A549 (cell line): ENCODE data around the gene SLC9A4. TPM values are rescaled to one million over a fixed set of nuclear protein-coding genes. Genes with fewer than 3 reads are reported as not detected.

Experiments used
- ATAC-seq, 2 experiments: fragments of 200-7000 bp in 1 of 2; fragments of >200 bp in 1 of 2; cut with Nextera tagmentation in 1 of 2; cut with Tn5 transposase in 1 of 2; 3 replicates each; pipeline versions ENCODE4 v1.8.0 to v1.9.1; 2018 to 2020; ENCODE audit warnings: mild to moderate bottlenecking in 1 of 2, moderate library complexity in 1 of 2
- CTCF ChIA-PET: fragments of 300-600 bp; sonication (Branson Sonifier 250); formaldehyde crosslinking; extraction: SDS; loops from one replicate; lab custom pipeline; 2021; ENCODE audit warnings: antibody characterized with exemption, inconsistent platforms; lab: Yijun Ruan, JAX
- POLR2A ChIA-PET: fragments of 350-600 bp; formaldehyde crosslinking; extraction: SDS; loops from one replicate; lab custom pipeline; 2021; ENCODE audit warnings: antibody characterized with exemption, inconsistent platforms; lab: Yijun Ruan, JAX
- DNase-seq, 2 experiments: peaks; one replicate each; pipeline versions ENCODE4 v3.0.0 to v3.0.0-alpha.2; 2011 to 2016; ENCODE audit warnings: low read depth in 1 of 2, low spot score in 1 of 2
- FAIRE-seq: peaks from 2 replicates; lab custom pipeline; 2011; peaks lifted over from hg19 to GRCh38; lab: Jason Lieb, UNC
- H3K27ac ChIP-seq, 2 experiments: fragments of >200 bp; sonication (Bioruptor Twin); formaldehyde crosslinking; 3 replicates each; pipeline ENCODE4 v1.5.1; 2016 to 2017
- H3K4me1 ChIP-seq: fragments of >200 bp; sonication (Bioruptor Twin); formaldehyde crosslinking; 3 replicates; pipeline ENCODE4 v1.6.1; 2016
- H3K4me2 ChIP-seq: fragments of >200 bp; sonication (Bioruptor Twin); formaldehyde crosslinking; 3 replicates; pipeline ENCODE4 v1.6.1; 2016
- H3K4me3 ChIP-seq: fragments of >200 bp; sonication (Bioruptor Twin); formaldehyde crosslinking; 3 replicates; pipeline ENCODE4 v1.5.1; 2016
- H3K9me3 ChIP-seq: fragments of >200 bp; sonication (Bioruptor Twin); formaldehyde crosslinking; 3 replicates; pipeline ENCODE4 v1.6.1; 2016
- BHLHE40 ChIP-seq: IDR thresholded peaks from 2 replicates; pipeline ENCODE4 v1.6.1; 2012; ENCODE audit warnings: low read depth, low read length, inconsistent platforms
- CBX8 ChIP-seq: fragments of 200-600 bp; sonication (generic); IDR thresholded peaks from 2 replicates; pipeline ENCODE4 v1.6.1; 2016
- CEBPB ChIP-seq, 2 experiments: fragments of >200 bp in 1 of 2; sonication (Bioruptor Twin) in 1 of 2; formaldehyde crosslinking in 1 of 2; IDR thresholded peaks; 2 replicates each; pipeline ENCODE4 v1.6.1; 2012 to 2016
- EHF ChIP-seq: fragments of 250-450 bp; sonication (Bioruptor Pico); IDR thresholded peaks from 2 replicates; pipeline ENCODE4 v1.5.0; 2020; ENCODE audit warnings: mild to moderate bottlenecking
- EP300 ChIP-seq, 2 experiments: fragments of >200 bp; sonication (Bioruptor Twin); formaldehyde crosslinking; IDR thresholded peaks; 2 replicates in 1 of 2; 3 replicates in 1 of 2; pipeline ENCODE4 v1.6.1; 2016 to 2017
- FOSB ChIP-seq: fragments of 250-450 bp; sonication (Bioruptor Pico); IDR thresholded peaks from 2 replicates; pipeline ENCODE4 v1.5.0; 2020; ENCODE audit warnings: mild to moderate bottlenecking, moderate library complexity
- GATA3 ChIP-seq: IDR thresholded peaks from 2 replicates; pipeline ENCODE4 v1.6.1; 2012; ENCODE audit warnings: borderline replicate concordance
- HDAC2 ChIP-seq: fragments of 200-600 bp; sonication (generic); IDR thresholded peaks from 2 replicates; pipeline ENCODE4 v1.6.1; 2016
- HOXA7 ChIP-seq: fragments of 250-450 bp; sonication (Bioruptor Pico); IDR thresholded peaks from 2 replicates; pipeline ENCODE4 v1.5.0; 2020; ENCODE audit warnings: mild to moderate bottlenecking, moderate library complexity
- HOXB13 ChIP-seq: fragments of 250-450 bp; sonication (Bioruptor Pico); IDR thresholded peaks from 2 replicates; pipeline ENCODE4 v1.5.0; 2020; ENCODE audit warnings: low read depth, mild to moderate bottlenecking, moderate library complexity
- KDM5A ChIP-seq: fragments of 200-600 bp; sonication (generic); IDR thresholded peaks from 2 replicates; pipeline ENCODE4 v1.6.1; 2016; ENCODE audit warnings: antibody characterized with exemption, mild to moderate bottlenecking
- MAZ ChIP-seq: fragments of 150-350 bp; IDR thresholded peaks from 2 replicates; pipeline ENCODE4 v1.6.1; 2014; ENCODE audit warnings: antibody characterized with exemption, low read depth, low read length, borderline replicate concordance
- NPAS2 ChIP-seq: fragments of 250-450 bp; sonication (Bioruptor Pico); IDR thresholded peaks from 2 replicates; pipeline ENCODE4 v1.8.0; 2022; ENCODE audit warnings: mild to moderate bottlenecking, moderate library complexity, borderline replicate concordance
- NR3C1 ChIP-seq: fragments of >200 bp; sonication (Bioruptor Twin); formaldehyde crosslinking; IDR thresholded peaks from 3 replicates; pipeline ENCODE4 v1.6.1; 2017
- PHF8 ChIP-seq: fragments of 200-600 bp; sonication (generic); IDR thresholded peaks from 2 replicates; pipeline ENCODE4 v1.6.1; 2016; ENCODE audit warnings: low read depth, mild to moderate bottlenecking, antibody characterized with exemption, moderate library complexity, borderline replicate concordance
- RAD21 ChIP-seq, 2 experiments: fragments of >200 bp in 1 of 2; sonication (Bioruptor Twin) in 1 of 2; formaldehyde crosslinking in 1 of 2; IDR thresholded peaks in 1 of 2; conservative IDR thresholded peaks in 1 of 2; 2 replicates in 1 of 2; 3 replicates in 1 of 2; pipeline ENCODE4 v1.6.1; 2012 to 2018; ENCODE audit warnings: inconsistent platforms in 1 of 2
- RARB ChIP-seq: fragments of 250-450 bp; sonication (Bioruptor Pico); IDR thresholded peaks from 2 replicates; pipeline ENCODE4 v1.8.0; 2021; ENCODE audit warnings: mild to moderate bottlenecking, moderate library complexity
- RFX5 ChIP-seq: fragments of 450-650 bp; IDR thresholded peaks from 2 replicates; pipeline ENCODE4 v1.7.1; 2014; ENCODE audit warnings: antibody characterized with exemption, mild to moderate bottlenecking, moderate library complexity
- RNF2 ChIP-seq: fragments of 200-600 bp; sonication (generic); IDR thresholded peaks from 2 replicates; pipeline ENCODE4 v1.6.1; 2016; ENCODE audit warnings: low read depth, mild to moderate bottlenecking, antibody characterized with exemption, moderate library complexity, borderline replicate concordance
- SMC3 ChIP-seq: fragments of >200 bp; sonication (Bioruptor Twin); formaldehyde crosslinking; IDR thresholded peaks from 3 replicates; pipeline ENCODE4 v1.6.1; 2018; ENCODE audit warnings: inconsistent platforms
- SREBF2 ChIP-seq: fragments of 450-650 bp; IDR thresholded peaks from 2 replicates; pipeline ENCODE4 v1.6.1; 2014; ENCODE audit warnings: mild to moderate bottlenecking, moderate library complexity
- TP53 ChIP-seq: fragments of 250-450 bp; sonication (Bioruptor Pico); IDR thresholded peaks from 2 replicates; pipeline ENCODE4 v1.5.0; 2021; ENCODE audit warnings: mild to moderate bottlenecking, moderate library complexity
- ZSCAN20 ChIP-seq: fragments of 250-450 bp; sonication (Bioruptor Pico); IDR thresholded peaks from 2 replicates; pipeline ENCODE4 v1.8.0; 2022; ENCODE audit warnings: mild to moderate bottlenecking, moderate library complexity
- WGBS: methylation state at CpG from one replicate; pipeline ENCODE4 v1.1.6; 2017; ENCODE audit errors: missing lambda C conversion rate; 5-methylcytosine and 5-hydroxymethylcytosine counted together
- polyA plus RNA-seq, 4 experiments: library from polyadenylated mRNA; depleted of rRNA in 3 of 4; stranded (reverse); fragments of >200 nt; fragmentation: RNase III in 1 of 4; extraction: RNeasy Plus Mini Kit Qiagen cat#74134 plus additional on column Dnase treatment in 1 of 4; gene quantifications; 2 replicates in 3 of 4; 3 replicates in 1 of 4; pipeline ENCODE4 v1.2.3, GENCODE V29; 2011 to 2017
- TF ChIP-seq, protein P1 (sequence below): fragments of 250-450 bp; sonication (Bioruptor Pico); IDR thresholded peaks from 2 replicates; pipeline ENCODE4 v1.5.0; 2020; ENCODE audit warnings: low read depth, mild to moderate bottlenecking, moderate library complexity
- TF ChIP-seq, protein P2 (sequence below): fragments of >200 bp; sonication (Bioruptor Twin); formaldehyde crosslinking; IDR thresholded peaks from 3 replicates; pipeline ENCODE4 v1.5.1; 2016
- TF ChIP-seq, protein P3 (sequence below): fragments of 450-650 bp; IDR thresholded peaks from 2 replicates; pipeline ENCODE4 v1.6.1; 2014; ENCODE audit warnings: antibody characterized with exemption
- TF ChIP-seq, protein P4 (sequence below): IDR thresholded peaks from 2 replicates; pipeline ENCODE4 v1.6.1; 2012; ENCODE audit warnings: low read depth, borderline replicate concordance

The SLC9A4 gene
- polyA plus RNA-seq, 2 of the 4 experiments (the other 2 are of a cell fraction): not detected

DNA sequence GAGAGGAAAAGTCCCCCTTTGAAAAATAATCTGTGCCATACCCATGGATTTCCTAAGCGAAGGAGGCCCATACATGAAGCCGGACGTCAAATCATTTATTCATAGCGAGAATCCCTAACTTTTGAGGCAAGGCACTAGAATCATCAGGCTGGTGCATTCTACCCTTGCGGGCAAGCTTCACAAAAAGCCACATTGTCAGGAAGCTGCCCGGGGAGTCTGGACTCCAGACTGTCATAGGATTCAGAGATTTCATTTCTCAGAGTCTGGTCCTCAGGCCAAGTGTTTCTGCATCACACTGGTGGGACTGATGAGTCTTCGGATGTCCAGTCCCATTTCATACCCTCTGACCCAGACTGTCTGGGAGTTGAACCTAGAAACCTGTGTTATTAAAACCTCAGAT lies 8.9 kb downstream of the SLC9A4 start:
- FAIRE-seq (no peak), DNase-seq (no peak), ATAC-seq (no peak)
- WGBS: 79% methylated on average over 7 of the region's 7 CpGs
- no peak overlapping the region for H3K4me3 ChIP-seq
- no peak overlapping the region for H3K27ac ChIP-seq
- CTCF ChIA-PET: no interaction called here
- POLR2A ChIA-PET: no interaction called here
- no peak overlapping the region for H3K4me2 ChIP-seq
- H3K9me3 ChIP-seq: no peaks in the 10 kb centered on the region
- H3K4me1 ChIP-seq: no peaks in the 10 kb centered on the region
- TF ChIP-seq EHF: no peak
- TF ChIP-seq CBX8: no peak
- TF ChIP-seq NPAS2: no peak
- TF ChIP-seq, protein P1, sequence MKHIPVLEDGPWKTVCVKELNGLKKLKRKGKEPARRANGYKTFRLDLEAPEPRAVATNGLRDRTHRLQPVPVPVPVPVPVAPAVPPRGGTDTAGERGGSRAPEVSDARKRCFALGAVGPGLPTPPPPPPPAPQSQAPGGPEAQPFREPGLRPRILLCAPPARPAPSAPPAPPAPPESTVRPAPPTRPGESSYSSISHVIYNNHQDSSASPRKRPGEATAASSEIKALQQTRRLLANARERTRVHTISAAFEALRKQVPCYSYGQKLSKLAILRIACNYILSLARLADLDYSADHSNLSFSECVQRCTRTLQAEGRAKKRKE (CRISPR knock-in tag): no peak
- TF ChIP-seq SMC3: no peak
- TF ChIP-seq PHF8: no peak
- TF ChIP-seq TP53 (CRISPR knock-in tag): no peak
- TF ChIP-seq, protein P2, sequence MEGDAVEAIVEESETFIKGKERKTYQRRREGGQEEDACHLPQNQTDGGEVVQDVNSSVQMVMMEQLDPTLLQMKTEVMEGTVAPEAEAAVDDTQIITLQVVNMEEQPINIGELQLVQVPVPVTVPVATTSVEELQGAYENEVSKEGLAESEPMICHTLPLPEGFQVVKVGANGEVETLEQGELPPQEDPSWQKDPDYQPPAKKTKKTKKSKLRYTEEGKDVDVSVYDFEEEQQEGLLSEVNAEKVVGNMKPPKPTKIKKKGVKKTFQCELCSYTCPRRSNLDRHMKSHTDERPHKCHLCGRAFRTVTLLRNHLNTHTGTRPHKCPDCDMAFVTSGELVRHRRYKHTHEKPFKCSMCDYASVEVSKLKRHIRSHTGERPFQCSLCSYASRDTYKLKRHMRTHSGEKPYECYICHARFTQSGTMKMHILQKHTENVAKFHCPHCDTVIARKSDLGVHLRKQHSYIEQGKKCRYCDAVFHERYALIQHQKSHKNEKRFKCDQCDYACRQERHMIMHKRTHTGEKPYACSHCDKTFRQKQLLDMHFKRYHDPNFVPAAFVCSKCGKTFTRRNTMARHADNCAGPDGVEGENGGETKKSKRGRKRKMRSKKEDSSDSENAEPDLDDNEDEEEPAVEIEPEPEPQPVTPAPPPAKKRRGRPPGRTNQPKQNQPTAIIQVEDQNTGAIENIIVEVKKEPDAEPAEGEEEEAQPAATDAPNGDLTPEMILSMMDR: no peak
- TF ChIP-seq, all 56 proteins: peak for 0

DNA sequence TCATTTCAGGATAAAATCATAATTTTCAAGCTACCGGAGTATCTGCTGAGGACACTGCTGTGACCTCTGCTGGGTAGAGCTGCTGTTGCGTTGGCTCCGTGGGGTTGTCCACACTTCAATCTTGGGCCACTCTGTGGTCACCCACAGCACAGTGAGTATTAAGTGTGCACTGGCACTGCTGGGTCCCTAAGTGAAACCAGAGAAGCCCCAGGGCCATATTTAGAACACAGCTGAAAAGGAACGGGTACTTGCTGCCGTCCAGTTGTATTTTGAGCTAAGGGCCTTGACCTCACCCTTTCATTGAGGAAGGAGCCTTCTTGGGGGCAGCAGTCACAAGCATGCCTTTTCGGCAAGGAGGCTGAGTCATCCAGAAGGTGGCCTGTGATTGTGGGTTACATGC lies 10.1 kb downstream of the SLC9A4 start:
- no peak for DNase-seq
- Histone ChIP-seq H3K4me1 (no peaks in the 10 kb centered on the region), H3K4me3 (no peak overlapping the region), H3K9me3 (no peaks in the 10 kb centered on the region), H3K27ac (no peak overlapping the region)
- POLR2A ChIA-PET: no interaction called here
- 73% methylated on average over 6 of the region's 6 CpGs for WGBS
- ATAC-seq: no peak
- FAIRE-seq: no peak
- TF ChIP-seq GATA3: no peak
- no peak for TF ChIP-seq ZSCAN20 (CRISPR knock-in tag)
- no peak for TF ChIP-seq HDAC2
- TF ChIP-seq TP53 (CRISPR knock-in tag): no peak
- no peak for TF ChIP-seq MAZ
- no peak for TF ChIP-seq RFX5
- TF ChIP-seq FOSB (CRISPR knock-in tag): no peak
- no peak for TF ChIP-seq HOXB13 (CRISPR knock-in tag)
- TF ChIP-seq, all 56 proteins: peak for 0
- CTCF ChIA-PET: interaction anchor here (2.5 to 3.0 kb wide), 2 partner anchors 10 to 133 kb away, joined by 9 to 26 read pairs; partner anchors contain the start of gene SLC9A4
- no peak overlapping the region for H3K4me2 ChIP-seq

DNA sequence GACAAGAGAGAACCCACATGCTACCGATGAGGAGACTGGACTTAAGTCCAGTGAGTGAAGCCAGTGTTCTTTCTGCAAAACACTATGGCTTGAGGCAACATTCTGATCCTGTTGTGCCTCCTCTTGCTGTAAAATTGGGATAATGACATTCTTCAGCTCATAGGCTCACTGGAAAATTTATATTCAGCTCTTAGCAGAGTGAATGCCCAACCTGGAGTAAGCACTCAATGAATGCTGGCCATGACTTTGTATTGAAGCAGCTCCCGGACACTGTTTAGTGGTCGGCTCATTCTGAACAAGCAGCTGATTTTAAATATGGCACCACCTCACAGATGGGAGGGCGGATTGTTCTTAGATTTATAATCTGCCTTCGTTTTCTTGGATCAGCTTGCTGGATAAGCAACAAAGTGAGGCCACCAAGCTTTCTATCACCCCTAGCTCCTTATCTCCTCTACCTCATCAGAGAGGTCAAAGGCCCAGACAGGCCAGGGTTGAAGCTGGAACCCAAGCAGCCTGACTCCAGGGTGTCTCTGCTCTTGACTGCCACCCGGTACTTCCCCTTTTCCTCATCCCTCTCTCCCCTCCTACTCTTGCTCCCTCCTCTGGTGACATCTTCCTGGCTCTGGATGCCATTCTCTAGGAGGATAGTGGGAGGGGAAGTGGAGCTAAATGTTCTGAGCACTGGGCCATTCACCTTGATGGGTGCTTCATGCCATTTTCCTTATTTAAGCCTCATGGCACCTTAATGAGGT lies 11.5 kb downstream of the SLC9A4 start:
- TF ChIP-seq, protein P3, sequence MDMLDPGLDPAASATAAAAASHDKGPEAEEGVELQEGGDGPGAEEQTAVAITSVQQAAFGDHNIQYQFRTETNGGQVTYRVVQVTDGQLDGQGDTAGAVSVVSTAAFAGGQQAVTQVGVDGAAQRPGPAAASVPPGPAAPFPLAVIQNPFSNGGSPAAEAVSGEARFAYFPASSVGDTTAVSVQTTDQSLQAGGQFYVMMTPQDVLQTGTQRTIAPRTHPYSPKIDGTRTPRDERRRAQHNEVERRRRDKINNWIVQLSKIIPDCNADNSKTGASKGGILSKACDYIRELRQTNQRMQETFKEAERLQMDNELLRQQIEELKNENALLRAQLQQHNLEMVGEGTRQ: no peak
- no peak for TF ChIP-seq MAZ
- no peak for TF ChIP-seq BHLHE40
- no peak for TF ChIP-seq HOXA7 (CRISPR knock-in tag)
- TF ChIP-seq RNF2: no peak
- no peak for TF ChIP-seq SREBF2
- no peak for TF ChIP-seq EP300 (IDR thresholded peaks at IDR 0.05)
- TF ChIP-seq RAD21 (conservative IDR thresholded peaks at IDR 0.05 in 1 of 2, IDR thresholded peaks at IDR 0.05 in 1 of 2): no peak
- no peak for TF ChIP-seq NR3C1
- TF ChIP-seq FOSB (CRISPR knock-in tag): no peak
- no peak for TF ChIP-seq KDM5A
- no peak for TF ChIP-seq RARB (CRISPR knock-in tag)
- TF ChIP-seq, protein P4, sequence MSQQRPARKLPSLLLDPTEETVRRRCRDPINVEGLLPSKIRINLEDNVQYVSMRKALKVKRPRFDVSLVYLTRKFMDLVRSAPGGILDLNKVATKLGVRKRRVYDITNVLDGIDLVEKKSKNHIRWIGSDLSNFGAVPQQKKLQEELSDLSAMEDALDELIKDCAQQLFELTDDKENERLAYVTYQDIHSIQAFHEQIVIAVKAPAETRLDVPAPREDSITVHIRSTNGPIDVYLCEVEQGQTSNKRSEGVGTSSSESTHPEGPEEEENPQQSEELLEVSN: no peak
- no peak for TF ChIP-seq CEBPB (IDR thresholded peaks at IDR 0.05)
- ChIA-PET CTCF (interaction anchor here (0.7 to 3.0 kb wide), 4 partner anchors 8 to 131 kb away, joined by 3 to 26 read pairs (median 6); partner anchors contain the start of gene SLC9A4), POLR2A (no interaction called here)
- WGBS: 69% methylated on average over 6 of the region's 6 CpGs
- Histone ChIP-seq H3K9me3 (no peaks in the 10 kb centered on the region), H3K4me1 (no peaks in the 10 kb centered on the region), H3K4me2 (no peak overlapping the region), H3K27ac (no peak overlapping the region), H3K4me3 (no peak overlapping the region)
- DNase-seq (no peak), ATAC-seq (no peak), FAIRE-seq (no peak)
